ENCODE results near the gene C21orf58.

Gene C21orf58

DNA sequence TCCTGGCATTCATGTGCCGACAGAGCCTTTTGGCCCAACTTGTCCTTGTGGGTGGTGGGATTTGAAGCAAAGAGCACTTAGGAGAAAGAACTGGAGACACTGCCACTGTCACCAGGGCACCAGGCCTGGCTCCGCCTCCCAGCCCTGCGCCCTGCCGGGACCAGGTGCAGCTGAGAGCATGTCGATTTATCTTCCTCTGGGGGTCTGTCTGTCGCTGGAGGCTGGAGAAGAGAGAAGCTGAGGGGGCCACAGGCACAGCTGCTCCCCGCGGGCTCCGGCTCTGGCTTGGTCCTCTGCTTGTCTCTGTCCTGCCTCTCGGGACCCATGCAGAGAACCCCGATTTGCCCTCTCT lies 28.5 kb upstream of the C21orf58 start:
- no peak for DNase-seq

DNA sequence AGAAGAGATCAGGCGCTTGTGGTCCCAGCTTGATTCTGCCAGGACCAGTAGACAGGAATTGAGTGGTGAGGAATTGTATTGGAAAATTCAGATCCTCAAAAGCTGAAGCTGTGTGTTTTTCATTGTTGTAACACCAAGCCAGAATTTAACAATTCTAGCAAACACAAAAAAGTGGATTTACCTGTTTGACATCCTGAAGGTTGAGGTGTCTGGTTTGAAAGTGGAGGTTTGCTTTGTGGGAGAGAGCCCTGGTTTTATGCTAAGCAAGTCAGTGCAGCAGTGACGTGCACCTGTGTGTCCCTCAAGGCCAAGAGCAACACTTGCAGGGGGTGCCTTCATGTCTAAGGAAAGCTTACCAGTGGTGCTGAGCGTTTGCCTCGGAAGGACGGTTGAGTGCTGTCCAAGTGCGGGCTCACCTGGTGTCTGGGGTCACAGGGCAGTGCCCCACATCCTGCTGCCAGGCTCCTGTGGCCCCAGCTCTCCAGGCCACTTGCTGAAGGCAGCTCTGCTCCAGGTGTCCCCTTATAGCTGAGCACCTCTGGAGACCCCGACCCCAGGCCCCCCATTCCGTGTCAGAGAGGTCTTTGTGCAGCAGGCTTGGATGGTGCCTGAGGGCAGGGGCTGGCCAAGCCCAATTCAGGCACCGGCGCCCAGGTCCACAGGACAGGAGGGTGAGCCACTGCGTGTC lies 27.9 kb upstream of the C21orf58 start:
- DNase-seq: no peak

DNA sequence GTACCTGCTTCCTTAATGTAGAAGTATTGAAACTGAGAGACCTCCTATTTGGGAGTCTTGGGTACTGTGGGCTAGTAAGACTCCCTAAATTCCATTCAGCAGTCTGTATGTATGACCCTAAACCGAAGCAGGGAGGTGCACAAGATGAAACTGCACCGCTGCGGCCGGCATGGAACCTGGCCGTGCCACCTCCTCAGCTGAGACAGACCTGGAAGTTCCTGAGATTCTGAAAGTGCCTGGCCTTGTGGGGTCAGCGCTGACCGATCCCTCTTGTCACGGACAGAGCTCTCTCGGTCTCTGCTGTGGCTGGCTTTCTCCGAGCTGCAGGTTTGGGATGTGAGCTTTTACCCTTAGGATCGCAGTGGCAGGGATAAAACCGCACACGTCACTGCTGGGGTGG lies 27.3 kb upstream of the C21orf58 start:
- DNase-seq: no peak

DNA sequence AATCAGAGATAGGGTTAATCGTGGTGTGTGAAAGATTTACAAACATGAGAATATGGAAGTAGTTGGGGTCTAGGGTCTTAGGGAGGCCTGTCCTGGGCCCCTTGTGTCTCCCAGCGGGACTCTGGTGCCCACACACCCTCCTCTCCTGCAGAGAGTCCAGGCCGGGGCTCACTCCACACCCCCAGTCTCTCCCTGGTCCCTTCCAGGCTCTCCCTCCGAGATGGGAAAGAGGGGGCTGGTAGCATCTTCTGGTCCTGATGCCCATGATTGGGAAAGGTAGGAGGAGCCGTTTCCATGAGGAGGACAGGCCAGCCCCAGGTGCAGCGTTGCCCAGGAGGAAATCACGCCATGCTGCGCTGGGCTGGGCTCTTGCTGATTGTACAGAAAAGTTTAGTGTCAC lies 26.9 kb upstream of the C21orf58 start:
- DNase-seq: no peak

DNA sequence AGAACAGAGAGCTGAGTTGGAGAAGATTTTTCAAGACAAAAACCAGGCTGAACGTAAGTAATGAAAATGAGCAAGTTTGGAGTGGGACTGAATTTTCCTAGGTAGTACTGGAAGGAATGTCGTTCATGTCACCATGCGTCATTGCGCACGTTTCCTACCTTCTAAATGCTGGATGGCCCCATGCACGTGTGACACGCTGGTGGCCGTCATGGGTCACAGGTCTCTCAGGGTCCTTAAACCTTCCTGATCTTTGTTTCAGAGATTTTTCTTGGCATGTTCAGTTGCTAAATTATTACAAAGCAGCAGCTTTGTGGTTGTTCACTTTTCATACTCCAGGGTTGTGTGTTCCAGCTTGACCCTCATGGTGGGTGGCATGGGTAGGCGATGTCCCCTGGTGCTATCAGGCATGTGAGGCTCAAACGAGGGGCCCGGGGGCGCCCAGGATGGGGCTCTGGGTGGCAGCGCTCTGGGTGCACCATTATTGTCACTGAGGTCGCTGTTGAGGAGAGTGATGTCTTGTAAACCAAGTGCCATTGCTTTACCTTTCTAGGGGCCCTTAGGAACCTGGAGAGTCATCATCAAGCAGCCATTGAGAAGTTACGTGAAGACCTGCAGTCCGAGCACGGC lies 25.6 kb upstream of the C21orf58 start:
- DNase-seq: no peak

DNA sequence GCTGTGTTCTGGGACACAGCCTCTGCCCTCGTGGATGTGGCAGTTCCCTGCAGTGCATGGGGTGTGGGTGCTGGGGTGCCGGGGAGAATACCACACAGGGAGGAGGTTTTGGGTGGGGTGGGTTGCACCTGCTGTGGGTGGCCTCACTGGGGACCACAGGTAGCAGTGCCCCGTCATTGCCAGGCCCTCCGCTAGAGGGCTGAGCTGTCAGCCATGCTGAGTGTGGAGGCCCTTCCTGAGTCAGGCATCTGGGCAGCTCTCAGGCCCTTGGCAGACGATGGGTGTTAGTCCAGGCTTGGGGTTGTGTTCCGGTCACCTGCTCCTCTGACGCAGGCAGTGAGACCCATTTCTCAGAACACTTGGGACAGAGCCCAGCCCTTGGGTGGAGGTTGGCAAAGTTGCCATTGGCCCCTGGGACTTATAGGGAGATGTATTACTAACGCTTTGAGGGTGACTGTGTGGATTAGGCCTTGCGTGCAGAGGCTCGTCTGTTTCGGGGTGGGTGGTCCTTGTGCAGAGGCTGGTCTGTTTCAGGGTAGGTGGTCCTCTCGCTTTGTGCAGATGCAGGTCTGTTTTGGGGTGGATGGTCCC lies 24.2 kb upstream of the C21orf58 start:
- DNase-seq: no peak

DNA sequence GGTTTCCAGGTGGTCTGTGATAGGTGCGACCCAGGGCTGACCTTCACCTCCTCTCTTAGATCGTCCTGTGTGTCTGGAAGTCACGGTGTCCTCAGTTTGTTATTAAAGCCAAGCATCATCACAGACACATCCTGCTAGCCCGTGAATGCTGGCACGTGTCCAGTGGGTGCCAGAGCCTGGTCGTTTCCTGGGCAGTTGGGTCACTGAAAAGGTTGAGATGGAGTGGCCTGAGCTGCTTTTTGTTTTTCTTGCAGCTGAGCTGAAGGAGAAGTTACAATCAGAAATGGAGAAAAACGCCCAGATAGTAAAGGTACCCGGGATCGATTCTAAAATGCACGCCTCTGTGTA lies 23.5 kb upstream of the C21orf58 start:
- no peak for DNase-seq

DNA sequence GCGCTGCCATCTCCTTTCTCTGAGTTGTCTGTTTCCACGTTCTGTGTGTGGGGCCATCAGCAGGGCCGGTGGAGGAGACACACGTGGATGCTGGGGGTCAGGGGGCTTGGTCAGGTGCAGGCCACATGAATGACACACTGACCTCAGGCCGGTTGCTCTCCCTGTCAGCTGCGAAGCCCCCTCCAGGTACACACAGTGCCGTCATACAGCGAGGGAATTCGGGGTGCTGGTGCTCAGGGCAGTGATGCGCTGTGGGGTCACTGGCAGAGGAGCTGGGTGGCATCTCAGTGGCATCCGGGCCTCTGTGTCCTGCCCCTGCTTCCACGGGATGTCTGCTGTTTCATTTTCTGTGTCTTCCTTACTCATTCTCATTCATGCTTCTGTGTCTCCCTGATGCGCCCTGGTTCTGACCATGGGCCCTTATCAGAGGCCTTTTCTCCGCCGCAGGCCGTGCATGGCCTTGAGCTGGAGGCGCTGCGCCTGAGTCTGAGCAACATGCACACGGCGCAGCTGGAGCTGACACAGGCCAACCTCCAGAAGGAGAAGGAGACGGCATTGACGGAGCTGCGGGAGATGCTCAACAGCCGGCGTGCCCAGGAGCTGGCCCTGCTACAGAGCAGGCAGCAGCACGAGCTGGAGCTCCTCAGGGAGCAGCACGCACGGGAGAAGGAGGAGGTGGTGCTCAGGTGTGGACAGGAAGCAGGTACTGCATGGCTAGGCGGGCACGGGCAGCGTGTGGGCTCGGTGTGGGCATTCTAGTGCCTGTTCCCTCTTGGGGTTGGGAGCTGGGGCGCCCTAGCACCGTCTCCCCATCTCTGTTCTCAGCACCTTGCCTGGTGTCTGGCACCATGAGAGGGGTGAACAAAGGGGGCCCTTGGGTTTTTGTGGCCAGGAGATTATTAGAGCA lies 22.9 kb upstream of the C21orf58 start:
- no peak for DNase-seq

DNA sequence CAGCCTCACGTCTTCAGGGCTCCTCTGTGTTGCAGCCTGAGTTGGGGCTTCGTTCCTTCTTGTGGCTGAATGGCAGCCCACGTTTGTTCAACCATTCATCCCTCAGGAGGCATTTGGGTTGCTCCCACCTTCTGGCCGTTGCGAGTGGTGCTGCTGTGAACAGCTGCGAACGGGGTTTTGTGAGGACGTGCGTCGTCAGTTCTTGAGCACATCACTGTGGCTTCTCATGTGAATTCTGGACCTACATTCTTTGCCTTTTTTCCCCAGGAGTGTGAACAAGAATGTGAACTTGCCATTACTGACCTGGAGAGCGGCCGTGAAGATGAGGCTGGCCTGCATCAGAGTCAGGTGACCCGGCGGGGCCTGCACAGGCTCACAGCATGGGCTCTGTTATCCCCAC lies 22.2 kb upstream of the C21orf58 start:
- DNase-seq: no peak

DNA sequence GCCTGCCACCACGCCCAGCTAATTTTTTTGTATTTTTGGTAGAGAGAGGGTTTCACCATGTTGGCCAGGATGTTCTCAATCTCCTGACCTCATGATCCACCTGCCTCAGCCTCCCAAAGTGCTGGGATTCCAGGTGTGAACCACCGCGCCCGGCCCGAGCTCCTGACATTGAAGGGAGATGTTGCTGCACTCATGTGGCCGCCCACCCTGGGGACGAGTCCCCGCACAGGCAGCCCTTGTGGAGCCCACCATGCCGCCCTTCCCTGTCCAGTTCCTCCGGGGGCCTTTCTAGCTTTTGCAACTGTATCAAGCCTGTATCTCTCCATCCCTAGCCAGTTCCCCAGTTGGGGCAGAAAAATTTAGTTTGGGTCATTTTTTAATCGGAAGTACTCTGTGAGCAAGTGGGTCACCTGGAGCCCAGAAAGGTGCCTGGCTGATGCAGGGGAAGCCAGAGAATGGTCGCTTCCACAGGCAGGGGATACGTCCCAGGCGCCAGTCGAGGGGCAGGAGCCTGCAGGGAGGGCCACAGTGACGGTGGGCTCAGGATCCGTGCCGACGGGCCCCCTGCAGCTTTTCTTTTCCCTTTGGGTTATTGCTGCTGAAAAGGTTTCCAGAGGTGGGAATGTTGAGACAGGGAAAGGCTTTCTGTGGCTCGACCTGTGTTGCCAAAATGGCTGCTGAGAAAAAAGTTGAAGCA lies 20.7 kb upstream of the C21orf58 start:
- no peak for DNase-seq

DNA sequence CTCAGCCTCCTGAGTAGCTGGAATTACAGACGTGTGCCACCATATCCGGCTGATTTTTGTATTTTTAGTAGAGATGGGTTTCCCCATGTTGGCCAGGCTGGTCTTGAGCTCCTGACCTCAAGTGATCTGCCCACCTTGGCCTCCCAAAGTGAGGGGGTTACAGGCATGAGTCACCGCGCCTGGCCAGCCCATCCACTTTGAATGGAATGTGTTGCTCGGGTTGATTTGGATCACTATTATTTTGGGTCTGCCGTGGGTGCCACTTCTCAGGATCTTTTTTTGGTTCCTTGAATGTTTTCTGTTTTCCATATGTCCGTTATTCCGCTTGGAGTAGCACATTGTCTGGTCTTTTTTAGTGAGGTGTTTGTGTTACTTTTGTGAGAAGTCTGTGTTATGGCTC lies 17.3 kb upstream of the C21orf58 start:
- no peak for DNase-seq

DNA sequence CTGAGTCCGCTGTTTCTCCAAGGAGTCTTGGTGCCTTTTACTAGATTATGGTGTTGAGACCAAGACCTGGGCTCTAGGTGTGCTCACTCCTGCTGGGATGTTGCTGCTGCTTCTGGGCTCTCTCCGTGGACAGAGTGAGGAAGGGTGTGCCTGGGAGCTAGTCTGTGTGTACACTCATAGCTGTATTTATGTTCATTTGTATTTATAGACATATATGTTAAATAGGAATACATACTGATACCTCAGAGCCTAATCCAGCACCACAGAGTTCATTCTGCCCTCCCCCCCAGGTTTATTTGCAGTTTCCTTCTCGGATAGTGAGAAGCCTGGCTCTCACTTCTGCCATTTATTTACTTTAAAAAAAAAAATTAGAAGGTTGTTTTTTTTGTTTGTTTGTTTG lies 12.9 kb upstream of the C21orf58 start:
- no peak for DNase-seq

DNA sequence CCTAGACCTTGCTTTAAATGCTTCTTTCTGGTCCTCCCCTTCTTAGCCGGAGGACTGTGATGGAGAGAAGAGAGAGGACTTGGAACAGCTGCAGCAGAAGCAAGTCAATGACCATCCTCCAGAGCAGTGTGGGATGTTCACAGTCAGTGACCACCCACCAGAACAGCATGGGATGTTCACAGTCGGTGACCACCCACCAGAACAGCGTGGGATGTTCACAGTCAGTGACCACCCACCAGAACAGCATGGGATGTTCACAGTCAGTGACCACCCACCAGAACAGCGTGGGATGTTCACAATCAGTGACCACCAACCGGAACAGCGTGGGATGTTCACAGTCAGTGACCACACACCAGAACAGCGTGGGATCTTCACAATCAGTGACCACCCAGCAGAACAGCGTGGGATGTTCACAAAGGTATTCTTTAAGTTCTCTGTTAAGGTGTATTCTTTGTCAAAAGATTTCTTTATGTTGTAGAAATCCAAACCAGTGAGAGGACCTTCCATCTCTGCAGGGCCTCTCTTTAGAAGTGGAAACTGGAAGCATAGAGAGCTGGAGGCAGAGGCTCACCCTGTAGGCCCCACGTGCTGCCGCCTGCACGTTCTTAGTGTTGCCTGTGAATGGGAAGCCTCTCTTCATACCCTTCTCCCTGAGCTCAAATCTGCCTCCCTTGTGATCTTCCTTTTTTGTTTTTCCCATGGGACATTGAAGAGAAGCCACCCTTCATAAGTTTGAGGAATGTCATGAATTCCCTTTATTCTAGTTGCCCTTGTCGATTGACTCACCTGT lies 10.9 kb upstream of the C21orf58 start:
- no peak for DNase-seq

DNA sequence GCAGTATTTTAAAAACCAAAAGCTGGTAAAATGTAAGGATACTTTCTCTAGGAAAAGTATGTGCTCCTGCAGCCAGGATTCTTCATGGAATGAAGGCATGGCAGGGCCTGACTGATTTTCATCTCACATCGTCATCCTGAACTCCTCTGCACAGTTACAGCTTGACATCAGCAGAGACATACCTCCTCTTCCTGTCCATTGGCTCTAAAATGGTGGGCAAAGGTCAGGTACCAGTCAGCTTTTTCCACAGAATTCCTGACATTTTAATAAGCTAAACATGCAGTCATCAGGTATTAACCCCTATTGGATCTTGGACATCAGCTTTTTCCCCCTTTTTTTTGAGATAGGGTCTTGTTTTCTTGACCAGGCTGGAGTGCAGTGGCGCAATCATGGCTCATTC lies 6.1 kb upstream of the C21orf58 start:
- DNase-seq: no peak

DNA sequence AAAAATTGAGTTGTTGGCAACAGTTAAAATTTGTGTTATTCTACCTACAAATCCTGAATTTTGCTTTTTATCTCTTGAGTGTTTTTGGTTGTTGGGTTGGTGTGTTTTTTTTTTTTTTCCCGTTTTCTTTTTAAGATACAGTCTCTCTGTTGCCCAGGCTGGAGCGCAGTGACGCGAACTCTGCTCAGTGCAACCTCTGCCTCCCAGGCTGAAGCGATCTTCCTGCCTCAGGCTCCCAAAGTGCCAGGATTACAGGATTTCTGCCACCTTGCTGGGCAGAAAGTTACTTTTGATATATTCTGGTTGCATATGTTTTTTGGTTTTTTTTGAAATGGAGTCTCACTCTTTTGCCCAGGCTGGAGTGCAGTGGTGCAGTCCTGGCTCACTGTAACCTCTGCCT lies 4.5 kb upstream of the C21orf58 start:
- no peak for DNase-seq

DNA sequence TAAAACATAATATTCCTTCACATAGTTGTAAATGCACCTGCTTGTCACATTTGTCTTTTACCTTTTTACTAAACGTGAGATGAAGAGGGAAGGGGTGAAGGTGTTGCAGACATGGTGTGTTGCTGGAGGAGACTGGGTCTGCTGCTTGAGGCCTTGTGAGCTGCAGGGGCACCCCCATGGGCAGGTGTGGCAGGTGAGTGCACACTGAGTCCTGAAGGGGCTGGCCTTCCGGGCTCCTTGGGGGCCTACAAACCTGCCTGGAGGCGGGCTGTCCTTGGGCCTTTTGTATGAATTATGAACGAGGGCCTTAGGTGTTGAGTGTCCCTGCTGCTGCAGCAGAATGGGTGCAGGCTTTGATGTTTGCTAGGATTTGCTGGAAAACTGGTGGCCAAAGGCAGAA lies 4.0 kb upstream of the C21orf58 start:
- DNase-seq: no peak

DNA sequence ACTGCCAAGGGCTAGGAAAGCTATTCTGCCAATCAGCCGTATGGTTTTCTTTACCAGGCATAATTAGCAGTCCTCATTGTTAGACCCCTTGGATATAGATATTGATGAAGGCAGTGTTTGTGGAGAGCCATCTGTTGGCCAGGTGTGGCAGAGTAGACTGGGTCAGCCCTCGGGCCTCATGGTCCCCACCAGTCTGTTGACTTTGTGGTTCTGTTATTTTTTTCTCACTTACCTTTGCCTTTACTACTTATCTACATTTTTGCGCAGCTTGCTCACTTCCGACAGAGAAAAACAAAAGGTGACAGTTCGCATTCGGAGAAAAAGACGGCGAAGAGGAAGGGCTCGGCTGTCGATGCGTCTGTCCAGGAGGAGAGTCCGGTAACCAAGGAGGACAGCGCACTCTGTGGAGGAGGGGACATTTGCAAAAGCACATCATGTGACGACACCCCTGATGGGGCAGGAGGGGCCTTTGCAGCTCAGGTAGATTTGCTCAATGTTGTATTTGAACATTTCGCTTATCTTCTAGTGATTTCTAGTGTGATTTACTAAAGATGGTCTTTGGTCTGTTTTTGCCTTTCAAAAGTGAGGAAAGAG lies 2.5 kb upstream of the C21orf58 start:
- DNase-seq: no peak

DNA sequence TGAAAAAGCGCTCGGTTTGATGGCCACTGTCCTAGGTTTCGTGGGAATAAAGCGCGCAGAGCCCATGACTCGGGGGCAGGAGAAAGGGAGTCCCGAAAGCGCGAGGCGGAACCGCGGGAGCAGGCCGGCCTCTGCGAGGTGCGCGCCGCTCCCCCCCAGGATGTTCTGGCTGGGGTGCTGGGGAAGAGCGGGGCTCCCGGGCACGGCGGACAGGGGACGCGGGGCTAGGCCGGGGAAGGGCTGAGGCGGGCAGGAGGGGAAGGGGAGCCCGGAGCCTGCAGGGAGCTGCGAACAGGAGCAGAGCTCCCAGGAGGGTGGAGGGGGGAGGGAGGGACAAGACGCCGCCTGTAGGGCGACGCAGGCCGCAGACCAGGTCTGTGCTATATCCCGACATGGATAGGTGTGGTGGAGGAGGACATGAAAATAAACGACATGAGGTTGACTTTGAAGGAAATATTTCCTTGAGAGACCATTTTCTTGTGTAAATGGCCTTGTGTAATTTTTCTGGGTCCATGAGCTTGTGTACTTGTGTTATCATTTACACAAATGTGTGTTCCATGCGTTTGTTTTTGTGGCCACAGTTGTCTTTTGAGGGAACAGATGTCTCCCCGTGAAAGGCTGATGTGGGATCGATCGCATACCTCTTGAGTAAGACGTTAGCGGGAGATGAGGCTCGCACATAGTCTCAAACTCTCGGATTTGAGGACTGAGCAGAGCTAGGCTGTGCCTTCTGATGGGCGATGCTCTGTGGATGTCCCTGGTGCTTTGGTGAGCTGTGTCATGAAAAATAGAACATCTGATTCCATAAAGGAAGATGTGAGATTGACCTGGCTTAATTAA lies 1.6 kb upstream of the C21orf58 start:
- peak; percentile 25 for DNase-seq

DNA sequence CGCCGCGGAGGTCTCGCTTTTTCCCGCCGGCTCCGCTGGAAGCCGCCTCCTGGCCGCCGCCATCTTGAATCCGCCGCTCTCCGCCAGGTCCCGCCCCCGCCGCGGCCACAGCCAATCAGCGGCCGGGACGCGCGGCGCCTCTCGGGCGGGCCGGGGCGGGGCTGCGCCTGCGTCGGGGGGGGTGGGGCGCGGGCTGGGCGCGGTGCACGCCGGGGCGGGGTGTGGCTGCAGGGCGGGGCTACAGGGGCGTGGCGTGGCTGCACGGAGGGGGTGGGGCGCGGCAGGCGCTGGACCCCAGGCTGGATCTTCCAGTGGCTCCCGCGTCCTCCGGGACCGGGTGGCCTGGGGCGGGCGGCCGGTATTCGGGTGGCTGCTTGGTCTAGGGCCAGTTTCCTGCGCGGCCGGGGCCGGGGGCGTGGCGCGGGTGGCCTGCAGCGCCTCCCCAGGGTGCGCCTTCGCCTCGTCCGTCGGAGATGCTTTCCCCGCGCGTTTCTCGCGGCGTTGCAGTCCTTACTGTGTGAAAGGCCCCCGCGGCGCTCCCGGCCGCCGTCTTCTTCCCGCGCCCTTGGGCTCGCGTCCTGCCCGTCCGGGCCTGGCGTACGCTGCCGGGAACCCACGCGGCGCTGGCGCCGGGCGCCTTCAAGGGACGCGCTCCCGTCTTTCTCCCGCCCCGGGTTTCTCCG lies 861 bp upstream of the C21orf58 start:
- peak; percentile 86 for DNase-seq

DNA sequence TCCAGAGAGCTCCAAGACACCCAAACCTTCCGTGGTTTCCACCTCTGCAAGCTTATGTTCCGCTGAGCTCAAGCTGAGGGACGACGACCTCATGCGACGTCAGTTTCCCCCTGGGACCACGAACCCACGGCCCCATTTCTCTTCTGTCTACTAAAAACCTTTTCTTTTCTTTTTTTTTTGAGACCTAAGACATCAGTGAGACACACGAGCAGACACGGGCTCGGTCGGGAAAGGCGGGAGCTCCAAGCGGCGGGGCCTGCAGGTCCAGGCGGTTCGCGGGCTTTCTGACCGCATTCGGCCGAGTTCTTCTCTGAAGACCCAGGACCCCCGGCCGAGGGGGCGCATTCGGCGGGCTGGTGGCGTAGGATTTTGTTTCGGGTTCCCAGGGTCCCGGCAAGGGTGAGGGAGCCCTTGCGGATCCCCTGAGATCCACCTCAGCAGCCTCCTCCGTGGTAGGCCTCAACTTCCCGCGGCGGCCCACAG lies 402 bp downstream of the C21orf58 start:
- no peak for DNase-seq
